ENCODE results near the gene ABTB1.

DNA sequence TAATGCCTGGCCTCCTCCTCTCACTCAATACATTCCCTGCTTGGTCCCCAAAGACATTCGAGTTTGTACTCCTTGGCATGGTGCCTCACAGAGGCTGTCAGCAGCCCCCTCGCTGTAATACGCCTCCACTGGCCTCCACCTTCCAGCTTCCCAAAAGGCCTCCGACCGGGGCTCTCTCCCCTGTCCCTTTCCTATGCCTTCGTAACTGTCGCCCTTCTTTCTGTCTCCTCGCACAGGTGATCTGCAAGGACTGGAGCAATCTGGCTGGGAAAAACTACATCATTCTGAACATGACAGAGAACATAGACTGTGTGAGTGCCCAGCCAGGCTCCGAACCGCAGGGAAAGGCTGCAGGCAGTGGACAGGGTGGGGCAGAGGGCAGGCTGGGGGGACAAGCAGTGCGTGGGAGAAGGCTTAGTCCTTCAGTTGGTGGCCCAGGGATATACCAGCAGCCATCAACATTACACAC, 10.7 kb upstream of the ABTB1 start:
- TF ChIP-seq, protein P1, sequence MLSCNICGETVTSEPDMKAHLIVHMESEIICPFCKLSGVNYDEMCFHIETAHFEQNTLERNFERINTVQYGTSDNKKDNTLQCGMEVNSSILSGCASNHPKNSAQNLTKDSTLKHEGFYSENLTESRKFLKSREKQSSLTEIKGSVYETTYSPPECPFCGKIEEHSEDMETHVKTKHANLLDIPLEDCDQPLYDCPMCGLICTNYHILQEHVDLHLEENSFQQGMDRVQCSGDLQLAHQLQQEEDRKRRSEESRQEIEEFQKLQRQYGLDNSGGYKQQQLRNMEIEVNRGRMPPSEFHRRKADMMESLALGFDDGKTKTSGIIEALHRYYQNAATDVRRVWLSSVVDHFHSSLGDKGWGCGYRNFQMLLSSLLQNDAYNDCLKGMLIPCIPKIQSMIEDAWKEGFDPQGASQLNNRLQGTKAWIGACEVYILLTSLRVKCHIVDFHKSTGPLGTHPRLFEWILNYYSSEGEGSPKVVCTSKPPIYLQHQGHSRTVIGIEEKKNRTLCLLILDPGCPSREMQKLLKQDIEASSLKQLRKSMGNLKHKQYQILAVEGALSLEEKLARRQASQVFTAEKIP (CRISPR knock-in tag; IDR thresholded peaks at IDR 0.05; ENCODE audit: borderline replicate concordance) = no peak
- TF ChIP-seq ZNF160 (CRISPR knock-in tag; IDR thresholded peaks at IDR 0.05) = no peak

Measured in HepG2 (cell line).